HG02623 (cell line): ENCODE results near the gene ETS1.

Source experiments
- ATAC-seq: cut with Tn5 transposase; IDR thresholded peaks from one replicate; pipeline ENCODE4 v1.9.1; 2021; ENCODE audit warnings: moderate library complexity; ENCODE audit not compliant: unreplicated experiment

The ETS1 gene

GRCh38 chr11:128505449-128506065 is 81.8 kb downstream of the ETS1 start:
- no peak for ATAC-seq

- no peak for ATAC-seq
Measured at GRCh38 chr11:128504486-128504885, 82.9 kb downstream of the ETS1 start.

- ATAC-seq: no peak
Measured at GRCh38 chr11:128503245-128503991, 83.9 kb downstream of the ETS1 start.

- no peak for ATAC-seq
Measured at GRCh38 chr11:128502726-128503125, 84.6 kb downstream of the ETS1 start.

- no peak for ATAC-seq
Measured at GRCh38 chr11:128501632-128502549, 85.5 kb downstream of the ETS1 start.

- ATAC-seq: no peak
Measured at GRCh38 chr11:128501008-128501407, 86.3 kb downstream of the ETS1 start.

GRCh38 chr11:128500493-128500892 is 86.9 kb downstream of the ETS1 start:
- no peak for ATAC-seq

- ATAC-seq: no peak
Measured at GRCh38 chr11:128499613-128500253, 87.6 kb downstream of the ETS1 start.

GRCh38 chr11:128498721-128499245 is 88.6 kb downstream of the ETS1 start:
- no peak for ATAC-seq

- ATAC-seq: no peak
Measured at GRCh38 chr11:128497776-128498095, 89.6 kb downstream of the ETS1 start.

GRCh38 chr11:128497061-128497775 is 90.1 kb downstream of the ETS1 start:
- ATAC-seq: peak; percentile 65

GRCh38 chr11:128496692-128497060 is 90.7 kb downstream of the ETS1 start:
- no peak for ATAC-seq

GRCh38 chr11:128496249-128496648 is 91.1 kb downstream of the ETS1 start:
- no peak for ATAC-seq

GRCh38 chr11:128494418-128495332 is 92.7 kb downstream of the ETS1 start:
- no peak for ATAC-seq

GRCh38 chr11:128493570-128493965 is 93.8 kb downstream of the ETS1 start:
- no peak for ATAC-seq

GRCh38 chr11:128492903-128493569 is 94.3 kb downstream of the ETS1 start:
- no peak for ATAC-seq

- ATAC-seq: no peak
Measured at GRCh38 chr11:128492461-128492860, 94.9 kb downstream of the ETS1 start.

GRCh38 chr11:128491195-128491936 is 96.0 kb downstream of the ETS1 start:
- ATAC-seq: no peak
